ENCODE results near the gene TXNRD1.

The TXNRD1 gene

GRCh38 chr12:104201238-104202001, 14.2 kb upstream of the TXNRD1 start (continued):
- peak; percentile 74 for TF ChIP-seq CTCF (tag by site-specific recombination; IDR thresholded peaks at IDR 0.05)
- TF ChIP-seq PRDM2 (tag by site-specific recombination; IDR thresholded peaks at IDR 0.05; ENCODE audit: borderline replicate concordance): no peak
- TF ChIP-seq ZNF707 (tag by site-specific recombination; IDR thresholded peaks at IDR 0.05): no peak
- no peak for TF ChIP-seq ZNF221 (tag by site-specific recombination; IDR thresholded peaks at IDR 0.05; ENCODE audit: borderline replicate concordance)
- TF ChIP-seq ZNF654 (tag by site-specific recombination; IDR thresholded peaks at IDR 0.05; ENCODE audit: low read depth): peak; percentile 99
- TF ChIP-seq ZNF433 (tag by site-specific recombination; IDR thresholded peaks at IDR 0.05; ENCODE audit: low read depth): no peak
- TF ChIP-seq SP3 (tag by site-specific recombination; IDR thresholded peaks at IDR 0.05): no peak
- no peak for TF ChIP-seq ZNF830 (tag by site-specific recombination; IDR thresholded peaks at IDR 0.05; ENCODE audit: low read depth)
- TF ChIP-seq ZNF600 (tag by site-specific recombination; IDR thresholded peaks at IDR 0.05): no peak
- no peak for TF ChIP-seq ZNF692 (tag by site-specific recombination; IDR thresholded peaks at IDR 0.05)
- no peak for TF ChIP-seq MEIS1 (CRISPR knock-in tag; IDR thresholded peaks at IDR 0.05; ENCODE audit: borderline replicate concordance)
- TF ChIP-seq ZNF19 (tag by site-specific recombination; IDR thresholded peaks at IDR 0.05; ENCODE audit: low read depth): no peak
- no peak for TF ChIP-seq ZNF146 (tag by site-specific recombination; IDR thresholded peaks at IDR 0.05)
- TF ChIP-seq HIC1 (tag by site-specific recombination; IDR thresholded peaks at IDR 0.05): no peak
- TF ChIP-seq ZNF391 (tag by site-specific recombination; IDR thresholded peaks at IDR 0.05; ENCODE audit: borderline replicate concordance, low read depth): no peak
- no peak for TF ChIP-seq ZNF792 (tag by site-specific recombination; IDR thresholded peaks at IDR 0.05)
- TF ChIP-seq ZNF660 (tag by site-specific recombination; IDR thresholded peaks at IDR 0.05): no peak
- TF ChIP-seq ZNF132 (tag by site-specific recombination; IDR thresholded peaks at IDR 0.05; ENCODE audit: borderline replicate concordance): no peak
- no peak for TF ChIP-seq REST (tag by site-specific recombination; IDR thresholded peaks at IDR 0.05)
- no peak for TF ChIP-seq ZNF624 (tag by site-specific recombination; IDR thresholded peaks at IDR 0.05)
- TF ChIP-seq HOXA7 (CRISPR knock-in tag; IDR thresholded peaks at IDR 0.05; ENCODE audit: borderline replicate concordance): no peak
- TF ChIP-seq ZXDB (tag by site-specific recombination; IDR thresholded peaks at IDR 0.05): no peak
- no peak for TF ChIP-seq ZNF18 (tag by site-specific recombination; IDR thresholded peaks at IDR 0.05)
